ENCODE measurements around the gene EXOC6.
"Not testable (repeated sequence)": the region's sequence is repeated elsewhere in the genome, so short reads cannot be mapped to it uniquely, and the experiment has no call there.

Gene EXOC6

DNA sequence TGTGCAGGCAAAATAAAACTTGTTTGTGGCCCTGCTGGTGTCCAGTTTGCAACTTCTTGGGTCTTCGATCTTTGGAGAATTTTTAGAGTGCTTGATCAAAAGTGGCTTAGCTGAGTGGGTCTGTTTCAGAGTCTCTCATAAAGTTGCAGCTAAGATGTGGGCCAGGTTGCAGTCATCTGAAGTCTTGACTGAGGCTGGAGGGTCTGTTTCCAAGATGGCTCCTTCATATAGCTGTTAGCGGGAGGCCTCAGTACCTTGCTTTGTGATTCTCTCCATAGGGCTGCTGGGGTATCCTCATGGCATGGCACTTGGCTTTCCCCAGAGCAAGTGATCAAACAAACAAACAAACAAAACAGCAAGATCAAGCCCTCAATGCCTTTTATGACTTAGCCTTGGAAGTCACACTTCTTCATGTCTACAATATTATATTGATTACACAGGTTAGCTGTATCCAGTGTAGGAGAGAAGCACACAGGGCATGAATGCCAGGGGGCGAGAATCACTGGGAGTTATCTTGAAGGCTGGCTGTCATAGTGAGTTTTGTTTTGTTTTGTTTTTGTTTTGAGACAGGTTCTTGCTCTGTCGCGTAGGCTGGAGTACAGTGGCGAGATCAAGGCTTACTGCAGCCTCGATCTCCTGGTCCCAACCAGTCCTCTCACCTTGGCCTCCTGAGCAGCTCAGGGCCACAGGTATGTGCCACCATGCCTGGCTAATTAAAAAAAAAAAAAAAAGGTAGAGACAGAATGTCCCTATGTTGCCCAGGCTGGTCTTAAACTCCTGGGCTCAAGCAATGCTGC, 235.6 kb downstream of the EXOC6 start:
- no peak for DNase-seq

- DNase-seq: no peak
Observed at GRCh38 chr10:93085272-93085859, 237.0 kb downstream of the EXOC6 start.

DNA sequence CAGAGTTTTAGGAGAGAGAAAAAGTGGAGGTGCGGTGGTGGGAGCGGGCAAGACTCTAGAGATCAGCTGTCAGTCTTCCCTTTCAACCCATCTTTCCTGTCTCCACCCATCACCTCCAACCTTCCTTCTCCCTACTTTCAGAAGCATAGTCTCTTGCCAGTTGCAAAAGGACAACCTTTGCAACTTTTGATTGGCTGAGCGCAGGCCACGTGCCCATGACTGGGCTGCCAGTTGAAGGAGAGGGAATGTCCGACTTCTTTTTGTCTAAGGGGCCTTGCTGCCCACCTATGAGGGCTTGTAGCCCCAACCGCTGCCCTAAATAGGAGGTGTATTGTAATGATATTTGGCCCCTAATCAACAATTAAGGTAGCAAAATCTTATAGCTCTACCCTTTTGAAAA, 238.0 kb downstream of the EXOC6 start:
- no peak for DNase-seq

- no peak for DNase-seq
Observed at GRCh38 chr10:93087846-93088245, 239.5 kb downstream of the EXOC6 start.

GRCh38 chr10:93088466-93088865, 240.1 kb downstream of the EXOC6 start:
- DNase-seq: no peak

DNA sequence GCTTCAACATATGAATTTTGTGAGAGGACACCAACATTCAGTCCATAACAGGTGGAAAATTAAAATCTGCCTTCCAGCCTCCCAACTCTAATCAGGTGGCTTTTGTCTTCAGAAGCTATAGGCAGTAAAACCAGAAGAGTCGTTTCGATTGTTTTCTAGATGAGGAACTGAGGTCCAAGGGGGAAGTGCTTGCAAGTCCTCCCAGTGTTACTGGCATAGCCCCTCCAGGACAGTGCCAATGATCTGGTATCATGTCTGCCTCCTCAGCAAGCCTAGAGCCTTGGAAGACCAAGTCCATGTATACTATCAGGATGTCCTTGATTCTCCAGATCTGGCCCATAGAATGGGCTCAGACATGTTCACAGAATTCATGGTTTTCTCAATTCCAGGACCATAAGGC, 242.3 kb downstream of the EXOC6 start:
- DNase-seq: no peak

DNA sequence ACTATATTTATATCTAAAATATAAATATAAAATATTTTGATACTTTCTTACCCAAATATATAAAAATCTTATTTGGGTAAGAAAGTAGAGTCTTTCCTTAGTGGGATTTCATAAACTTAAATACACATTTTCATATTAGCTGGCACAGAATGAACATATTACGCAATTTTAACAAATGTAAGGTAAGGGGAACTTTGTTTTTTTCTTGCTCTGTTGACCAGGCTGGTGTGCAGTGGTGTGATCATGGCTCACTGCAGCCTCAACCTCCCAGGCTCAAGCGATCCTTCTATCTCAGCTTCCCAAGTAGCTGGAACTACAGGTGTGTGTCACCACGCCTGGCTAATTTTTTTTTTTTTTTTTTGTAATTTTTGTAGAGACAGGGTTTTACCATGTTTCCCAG, 243.6 kb downstream of the EXOC6 start:
- DNase-seq: no peak

DNA sequence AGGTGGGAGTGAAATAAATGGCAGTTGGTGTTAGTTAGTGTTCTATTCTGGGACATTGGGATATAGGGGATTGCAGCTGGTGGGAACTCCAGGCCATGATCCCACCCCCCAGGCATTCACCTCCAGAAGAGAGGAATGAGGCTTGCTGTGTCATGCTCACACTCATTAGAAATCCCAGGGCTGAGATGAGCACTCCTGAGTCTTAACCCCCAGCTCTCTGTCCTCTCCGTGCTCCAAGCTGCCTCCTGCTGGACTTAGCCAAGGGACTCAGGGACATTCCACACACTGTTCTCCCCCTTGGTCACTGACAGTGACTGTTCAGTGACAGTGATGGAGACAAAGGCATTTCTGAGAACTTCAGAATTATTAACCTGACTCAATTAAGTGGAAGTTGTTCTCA, 246.9 kb downstream of the EXOC6 start:
- no peak for DNase-seq

- no peak for DNase-seq
Observed at GRCh38 chr10:93096901-93097300, 248.6 kb downstream of the EXOC6 start.

DNA sequence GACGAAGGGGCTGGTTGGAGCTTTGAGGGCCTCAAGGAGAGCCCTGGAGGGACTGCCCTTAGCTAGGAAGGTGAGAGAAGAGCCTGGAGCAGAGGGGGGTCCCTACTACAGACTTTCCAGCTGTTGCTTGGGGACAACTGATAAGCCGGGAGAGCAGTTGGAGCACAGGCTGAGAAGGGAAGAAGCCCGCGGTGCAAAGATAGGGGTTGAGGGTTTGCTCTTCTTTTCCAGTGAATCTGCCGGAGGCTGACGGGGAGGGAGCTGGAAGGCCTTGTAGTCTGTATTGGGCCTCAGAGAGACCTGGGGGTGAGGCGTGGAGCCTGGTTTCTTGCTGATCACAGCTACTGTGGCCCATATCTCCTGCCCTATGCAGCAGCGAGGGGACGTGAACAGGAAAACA, 249.1 kb downstream of the EXOC6 start:
- no peak for DNase-seq

DNA sequence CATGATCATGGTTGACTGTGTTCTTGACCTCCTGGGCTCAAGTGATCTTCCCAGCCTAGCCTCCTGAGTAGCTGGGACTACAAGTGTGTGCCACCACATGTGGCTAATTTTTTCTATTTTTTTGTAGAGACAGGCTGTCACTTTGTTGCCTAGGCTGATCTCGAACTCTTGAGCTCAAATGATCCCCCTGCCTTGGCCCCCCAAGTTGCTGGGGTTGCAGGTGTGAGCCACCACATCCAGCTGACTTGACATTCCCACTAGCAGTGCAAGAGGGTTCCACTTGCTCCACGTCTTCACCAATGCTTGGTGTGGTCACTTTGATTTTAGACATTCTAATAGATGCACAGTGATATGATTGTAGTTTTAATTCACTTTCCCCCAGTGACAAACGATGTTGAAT, 250.5 kb downstream of the EXOC6 start:
- DNase-seq: no peak

GRCh38 chr10:93099670-93100069, 251.3 kb downstream of the EXOC6 start:
- DNase-seq: no peak

- DNase-seq: not testable (repeated sequence)
Observed at GRCh38 chr10:93101148-93101547, 252.8 kb downstream of the EXOC6 start.

DNA sequence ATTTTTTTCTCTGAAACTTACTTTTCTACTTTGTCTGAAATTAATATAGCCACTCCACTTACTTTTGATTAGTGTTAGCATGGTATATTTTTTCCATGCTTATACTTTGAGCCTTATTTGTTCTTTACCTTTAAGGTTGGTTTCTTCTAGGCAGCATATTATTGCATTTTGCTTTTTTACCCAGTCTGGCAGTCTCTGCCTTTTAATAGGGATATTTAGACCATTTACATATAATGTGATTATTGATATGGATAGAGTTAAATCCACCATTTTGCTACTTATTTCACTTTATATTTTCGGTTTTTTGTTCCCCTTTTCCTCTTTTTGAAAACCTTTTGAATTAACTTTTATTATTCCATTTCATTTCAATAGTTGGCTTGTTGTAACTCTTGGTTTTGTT, 255.6 kb downstream of the EXOC6 start:
- no peak for DNase-seq

DNA sequence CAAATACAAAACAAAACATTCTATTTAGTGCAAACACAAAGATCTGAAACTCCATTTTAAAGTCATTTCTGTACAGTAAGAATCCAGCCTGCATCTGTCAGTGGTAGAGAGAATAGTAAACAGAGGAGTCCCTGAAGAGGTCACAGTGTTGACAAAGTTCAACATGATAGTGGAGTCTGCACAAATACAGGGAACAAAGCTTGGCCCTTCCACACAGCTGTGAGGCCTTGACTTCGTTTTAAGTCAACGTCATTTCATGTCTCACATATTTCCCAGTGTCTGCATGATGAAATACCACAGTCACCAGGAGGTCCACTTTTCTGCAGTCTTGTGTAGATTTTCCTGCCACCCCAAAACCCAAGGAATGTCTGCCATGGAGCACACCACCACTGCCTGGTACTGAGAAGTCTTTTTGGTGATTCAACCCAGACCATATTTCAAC, 258.3 kb downstream of the EXOC6 start:
- DNase-seq: no peak
